Testis (tissue), 2 donors: ENCODE measurements around the gene BRAT1.

Experiments used
- CTCF ChIP-seq, 3 experiments: fragments of 450-650 bp in 2 of 3; fragments of 200-600 bp in 1 of 3; sonication (generic) in 1 of 3; IDR thresholded peaks; one replicate each; pipeline ENCODE4 v1.5.1; 2016 to 2019; ENCODE audit warnings: antibody characterized with exemption in 3 of 3, mild to moderate bottlenecking in 2 of 3, moderate library complexity in 1 of 3
- POLR2A ChIP-seq: fragments of 450-650 bp; IDR thresholded peaks from one replicate; pipeline ENCODE4 v1.6.1; 2017; ENCODE audit warnings: antibody characterized with exemption, mild to moderate bottlenecking, moderate library complexity

GRCh38 chr7:2587778-2588177 lies 32.5 kb upstream of the BRAT1 start:
- TF ChIP-seq POLR2A (no peak), CTCF (IDR thresholded peaks at IDR 0.05) (no peak)
